Liver (tissue), 9 donors: Measurements from ENCODE around the gene RPH3AL. TPM values are rescaled to one million over a fixed set of nuclear protein-coding genes. Genes with fewer than 3 reads are reported as not detected.
"Not testable (repeated sequence)": the region's sequence is repeated elsewhere in the genome, so short reads cannot be mapped to it uniquely, and the experiment has no call there.

Experiments used
- DNase-seq: peaks from one replicate; pipeline ENCODE4 v3.0.0-alpha.2; 2017; ENCODE audit warnings: low spot score
- H3K27ac ChIP-seq, 2 donors: one replicate each; pipeline ENCODE4 v1.7.0; 2013; ENCODE audit warnings: inconsistent platforms in 2 of 2, low read length in 2 of 2, control low read depth in 1 of 2, low read depth in 1 of 2, mild to moderate bottlenecking in 1 of 2
- H3K27me3 ChIP-seq, 4 donors: one replicate each; pipeline versions ENCODE4 v1.6.1 to v1.7.0; 2013; ENCODE audit warnings: low read length in 3 of 4, inconsistent platforms in 1 of 4, mild to moderate bottlenecking in 1 of 4, moderate library complexity in 1 of 4; ENCODE audit not compliant: control insufficient read depth in 4 of 4, insufficient read depth in 4 of 4
- H3K36me3 ChIP-seq, 4 donors: one replicate each; pipeline versions ENCODE4 v1.6.1 to v1.7.0; 2013; ENCODE audit warnings: low read length in 3 of 4, mild to moderate bottlenecking in 3 of 4, low read depth in 1 of 4, moderate library complexity in 1 of 4; ENCODE audit not compliant: control insufficient read depth in 4 of 4, insufficient read depth in 3 of 4
- H3K4me1 ChIP-seq, 4 donors: one replicate each; pipeline versions ENCODE4 v1.6.1 to v1.7.0; 2013; ENCODE audit warnings: low read length in 3 of 4, mild to moderate bottlenecking in 3 of 4, moderate library complexity in 1 of 4; ENCODE audit not compliant: control insufficient read depth in 4 of 4, insufficient read depth in 4 of 4
- H3K4me3 ChIP-seq, 3 donors: one replicate each; pipeline versions ENCODE4 v1.6.1 to v1.7.0; 2013; ENCODE audit warnings: low read length in 3 of 3, control low read depth in 1 of 3, low read depth in 1 of 3, mild to moderate bottlenecking in 1 of 3
- H3K9ac ChIP-seq, 2 donors: one replicate each; pipeline ENCODE4 v1.7.0; 2013; ENCODE audit warnings: low read length in 2 of 2, mild to moderate bottlenecking in 2 of 2, moderate library complexity in 2 of 2, control low read depth in 1 of 2, low read depth in 1 of 2
- H3K9me3 ChIP-seq, 4 donors: one replicate each; pipeline versions ENCODE4 v1.6.1 to v1.7.0; 2013; ENCODE audit warnings: low read length in 3 of 4; ENCODE audit not compliant: control insufficient read depth in 4 of 4
- CTCF ChIP-seq: fragments of 150-350 bp; IDR thresholded peaks from 2 replicates; pipeline ENCODE4 v1.5.1; 2017; ENCODE audit warnings: improper control_type of control experiment, low read depth, low read length; ENCODE audit not compliant: missing input control
- EGR1 ChIP-seq, 2 donors: IDR thresholded peaks; 2 replicates each; pipeline ENCODE4 v1.6.1; 2016 to 2018; ENCODE audit warnings: antibody characterized with exemption in 2 of 2, low read depth in 2 of 2
- FOXA1 ChIP-seq: IDR thresholded peaks from 2 replicates; pipeline ENCODE4 v1.6.1; 2016; ENCODE audit warnings: antibody characterized with exemption
- GABPA ChIP-seq, 2 donors: IDR thresholded peaks in 1 of 2; conservative IDR thresholded peaks in 1 of 2; 2 replicates each; pipeline ENCODE4 v1.6.1; 2016; ENCODE audit warnings: antibody characterized with exemption in 2 of 2, mild to moderate bottlenecking in 1 of 2, moderate library complexity in 1 of 2
- HNF4A ChIP-seq, 2 donors: conservative IDR thresholded peaks; 2 replicates each; pipeline ENCODE4 v1.6.1; 2016; ENCODE audit warnings: antibody characterized with exemption in 2 of 2, mild to moderate bottlenecking in 2 of 2
- HNF4G ChIP-seq: IDR thresholded peaks from 2 replicates; pipeline ENCODE4 v1.6.1; 2016; ENCODE audit warnings: antibody characterized with exemption
- RAD21 ChIP-seq, 2 donors: IDR thresholded peaks; 2 replicates each; pipeline ENCODE4 v1.6.1; 2016; ENCODE audit warnings: antibody characterized with exemption in 2 of 2, mild to moderate bottlenecking in 2 of 2
- SP1 ChIP-seq: IDR thresholded peaks from 2 replicates; pipeline ENCODE4 v1.6.1; 2018; ENCODE audit warnings: antibody characterized with exemption, mild to moderate bottlenecking
- TAF1 ChIP-seq: conservative IDR thresholded peaks from 2 replicates; pipeline ENCODE4 v1.6.1; 2016; ENCODE audit warnings: antibody characterized with exemption, mild to moderate bottlenecking
- YY1 ChIP-seq: IDR thresholded peaks from 2 replicates; pipeline ENCODE4 v1.6.1; 2016; ENCODE audit warnings: antibody characterized with exemption, mild to moderate bottlenecking
- WGBS: extraction: QIAGEN DNeasy Blood & Tissue Kit; methylation state at CpG from one replicate; pipeline ENCODE4 v1.1.7; 2013; 5-methylcytosine and 5-hydroxymethylcytosine counted together
- polyA plus RNA-seq, 2 donors: library from polyadenylated mRNA; stranded (reverse) in 1 of 2; unstranded in 1 of 2; fragments of 200-250 nt in 1 of 2; fragments of >200 nt in 1 of 2; fragmentation: Nextera tagmentation in 1 of 2; extraction: Ambion mirVana in 1 of 2; gene quantifications; one replicate each; pipeline versions ENCODE4 v1.2.1 to v1.2.3, GENCODE V29; 2013 to 2015
- total RNA-seq, 2 donors: library from RNA; depleted of rRNA; stranded (reverse); fragments of >200 nt; gene quantifications; one replicate each; pipeline ENCODE4 v1.2.3, GENCODE V29; 2014
- TF ChIP-seq, protein P1 (sequence below): IDR thresholded peaks from 2 replicates; pipeline ENCODE4 v1.6.1; 2016; ENCODE audit warnings: antibody characterized with exemption
- TF ChIP-seq, protein P2 (sequence below): IDR thresholded peaks from 2 replicates; pipeline ENCODE4 v1.6.1; 2016; ENCODE audit warnings: antibody characterized with exemption
- TF ChIP-seq, protein P3 (sequence below): IDR thresholded peaks from 2 replicates; pipeline ENCODE4 v1.6.1; 2016; ENCODE audit warnings: antibody characterized with exemption
- TF ChIP-seq, protein P4 (sequence below): IDR thresholded peaks from 2 replicates; pipeline ENCODE4 v1.6.1; 2016; ENCODE audit warnings: antibody characterized with exemption, mild to moderate bottlenecking
- donor health status: healthy.
- donor health status: healthy.
- donor health status: healthy.
- donor health status: healthy.
- donor health status: healthy.

RPH3AL gene
- total and polyA plus RNA-seq, 4 donors = 8.5 to 52.5 (median 13.9) TPM

DNA sequence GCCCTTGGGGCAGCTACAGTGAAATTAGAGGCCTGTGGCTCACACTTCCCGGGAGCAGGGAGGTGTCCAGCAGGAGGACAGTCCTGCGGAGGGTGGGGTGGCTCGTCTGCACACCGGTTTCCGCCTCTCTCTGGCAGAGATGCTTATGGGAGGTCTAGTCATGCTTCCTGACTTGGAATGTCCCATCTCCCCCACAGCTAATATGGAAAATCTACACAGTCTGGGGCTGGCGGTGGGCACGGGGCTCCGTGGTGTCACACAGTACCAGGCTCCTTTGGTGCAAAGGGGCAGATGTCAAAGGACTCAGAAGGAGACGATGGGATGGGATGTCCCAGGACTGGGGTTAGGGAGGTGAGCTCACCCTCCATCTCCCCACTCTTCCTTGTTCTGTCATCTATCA, 127.1 kb downstream of the RPH3AL start:
- Histone ChIP-seq H3K27ac (no peak overlapping the region), H3K4me3 (no peak overlapping the region), H3K9me3 (no peaks in the 10 kb centered on the region), H3K9ac (no peak overlapping the region), H3K27me3 (no peaks in the 10 kb centered on the region), H3K36me3 (no peaks in the 10 kb centered on the region), H3K4me1 (peaks cover 0 to 2% (median 0%) of the 10 kb centered on the region in 4 donors)
- no peak for DNase-seq
- 98% methylated on average over 9 of the region's 9 CpGs for WGBS
- TF ChIP-seq SP1 (no peak), HNF4G (no peak), TAF1 (no peak), EGR1 (IDR thresholded peaks at IDR 0.05; ENCODE audit: low read depth in 2 of 2) (no peak), FOXA1 (no peak), GABPA (IDR thresholded peaks at IDR 0.05 in 1 of 2, conservative IDR thresholded peaks at IDR 0.05 in 1 of 2) (no peak), YY1 (no peak), CTCF (no peak), RAD21 (IDR thresholded peaks at IDR 0.05) (no peak), HNF4A (conservative IDR thresholded peaks at IDR 0.05) (no peak)
- TF ChIP-seq, protein P1, sequence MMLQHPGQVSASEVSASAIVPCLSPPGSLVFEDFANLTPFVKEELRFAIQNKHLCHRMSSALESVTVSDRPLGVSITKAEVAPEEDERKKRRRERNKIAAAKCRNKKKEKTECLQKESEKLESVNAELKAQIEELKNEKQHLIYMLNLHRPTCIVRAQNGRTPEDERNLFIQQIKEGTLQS = no peak
- TF ChIP-seq, protein P2, sequence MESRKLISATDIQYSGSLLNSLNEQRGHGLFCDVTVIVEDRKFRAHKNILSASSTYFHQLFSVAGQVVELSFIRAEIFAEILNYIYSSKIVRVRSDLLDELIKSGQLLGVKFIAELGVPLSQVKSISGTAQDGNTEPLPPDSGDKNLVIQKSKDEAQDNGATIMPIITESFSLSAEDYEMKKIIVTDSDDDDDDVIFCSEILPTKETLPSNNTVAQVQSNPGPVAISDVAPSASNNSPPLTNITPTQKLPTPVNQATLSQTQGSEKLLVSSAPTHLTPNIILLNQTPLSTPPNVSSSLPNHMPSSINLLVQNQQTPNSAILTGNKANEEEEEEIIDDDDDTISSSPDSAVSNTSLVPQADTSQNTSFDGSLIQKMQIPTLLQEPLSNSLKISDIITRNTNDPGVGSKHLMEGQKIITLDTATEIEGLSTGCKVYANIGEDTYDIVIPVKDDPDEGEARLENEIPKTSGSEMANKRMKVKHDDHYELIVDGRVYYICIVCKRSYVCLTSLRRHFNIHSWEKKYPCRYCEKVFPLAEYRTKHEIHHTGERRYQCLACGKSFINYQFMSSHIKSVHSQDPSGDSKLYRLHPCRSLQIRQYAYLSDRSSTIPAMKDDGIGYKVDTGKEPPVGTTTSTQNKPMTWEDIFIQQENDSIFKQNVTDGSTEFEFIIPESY = no peak
- TF ChIP-seq, protein P3, sequence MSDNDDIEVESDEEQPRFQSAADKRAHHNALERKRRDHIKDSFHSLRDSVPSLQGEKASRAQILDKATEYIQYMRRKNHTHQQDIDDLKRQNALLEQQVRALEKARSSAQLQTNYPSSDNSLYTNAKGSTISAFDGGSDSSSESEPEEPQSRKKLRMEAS = no peak
- TF ChIP-seq, protein P4, sequence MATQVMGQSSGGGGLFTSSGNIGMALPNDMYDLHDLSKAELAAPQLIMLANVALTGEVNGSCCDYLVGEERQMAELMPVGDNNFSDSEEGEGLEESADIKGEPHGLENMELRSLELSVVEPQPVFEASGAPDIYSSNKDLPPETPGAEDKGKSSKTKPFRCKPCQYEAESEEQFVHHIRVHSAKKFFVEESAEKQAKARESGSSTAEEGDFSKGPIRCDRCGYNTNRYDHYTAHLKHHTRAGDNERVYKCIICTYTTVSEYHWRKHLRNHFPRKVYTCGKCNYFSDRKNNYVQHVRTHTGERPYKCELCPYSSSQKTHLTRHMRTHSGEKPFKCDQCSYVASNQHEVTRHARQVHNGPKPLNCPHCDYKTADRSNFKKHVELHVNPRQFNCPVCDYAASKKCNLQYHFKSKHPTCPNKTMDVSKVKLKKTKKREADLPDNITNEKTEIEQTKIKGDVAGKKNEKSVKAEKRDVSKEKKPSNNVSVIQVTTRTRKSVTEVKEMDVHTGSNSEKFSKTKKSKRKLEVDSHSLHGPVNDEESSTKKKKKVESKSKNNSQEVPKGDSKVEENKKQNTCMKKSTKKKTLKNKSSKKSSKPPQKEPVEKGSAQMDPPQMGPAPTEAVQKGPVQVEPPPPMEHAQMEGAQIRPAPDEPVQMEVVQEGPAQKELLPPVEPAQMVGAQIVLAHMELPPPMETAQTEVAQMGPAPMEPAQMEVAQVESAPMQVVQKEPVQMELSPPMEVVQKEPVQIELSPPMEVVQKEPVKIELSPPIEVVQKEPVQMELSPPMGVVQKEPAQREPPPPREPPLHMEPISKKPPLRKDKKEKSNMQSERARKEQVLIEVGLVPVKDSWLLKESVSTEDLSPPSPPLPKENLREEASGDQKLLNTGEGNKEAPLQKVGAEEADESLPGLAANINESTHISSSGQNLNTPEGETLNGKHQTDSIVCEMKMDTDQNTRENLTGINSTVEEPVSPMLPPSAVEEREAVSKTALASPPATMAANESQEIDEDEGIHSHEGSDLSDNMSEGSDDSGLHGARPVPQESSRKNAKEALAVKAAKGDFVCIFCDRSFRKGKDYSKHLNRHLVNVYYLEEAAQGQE = no peak

GRCh38 chr17:224576-224975, 128.0 kb downstream of the RPH3AL start:
- not testable (repeated sequence) for H3K9ac ChIP-seq, H3K9me3 ChIP-seq, H3K4me1 ChIP-seq, H3K27me3 ChIP-seq, H3K27ac ChIP-seq, H3K36me3 ChIP-seq, DNase-seq, H3K4me3 ChIP-seq
- 93% methylated on average over 2 of the region's 2 CpGs for WGBS
